Prostate gland (tissue), 2 donors: ENCODE measurements around the gene ARHGEF4. TPM values are rescaled to one million over a fixed set of nuclear protein-coding genes. Genes with fewer than 3 reads are reported as not detected.

ENCODE experiments used
- DNase-seq: peaks from one replicate; pipeline ENCODE4 v3.0.0-alpha.2; 2019; ENCODE audit warnings: low spot score
- H3K27ac ChIP-seq, 2 donors: fragments of 200-600 bp; sonication (generic); 2 replicates each; pipeline ENCODE4 v1.5.1; 2017 to 2019
- H3K27me3 ChIP-seq: fragments of 200-600 bp; sonication (generic); replicated peaks from 2 replicates; pipeline ENCODE4 v1.5.1; 2019; ENCODE audit not compliant: insufficient read depth
- H3K36me3 ChIP-seq, 2 donors: fragments of 200-600 bp; sonication (generic); 1 replicate in 1 of 2; 2 replicates in 1 of 2; pipeline versions ENCODE4 v1.5.1 to v1.8.1; 2017 to 2019
- H3K4me1 ChIP-seq: fragments of 200-600 bp; sonication (generic); replicated peaks from 2 replicates; pipeline ENCODE4 v1.5.1; 2019
- H3K4me3 ChIP-seq, 2 donors: fragments of 200-600 bp; sonication (generic); 2 replicates each; pipeline ENCODE4 v1.5.1; 2017 to 2019
- H3K9me3 ChIP-seq: fragments of 200-600 bp; sonication (generic); 2 replicates; pipeline ENCODE4 v1.5.1; 2017
- CTCF ChIP-seq, 4 experiments: fragments of 200-600 bp in 2 of 4; fragments of 450-650 bp in 2 of 4; sonication (generic) in 2 of 4; IDR thresholded peaks; 1 replicate in 3 of 4; 2 replicates in 1 of 4; pipeline ENCODE4 v1.5.1; 2016 to 2019; ENCODE audit warnings: antibody characterized with exemption in 4 of 4, mild to moderate bottlenecking in 2 of 4, moderate library complexity in 2 of 4
- POLR2A ChIP-seq: fragments of 450-650 bp; IDR thresholded peaks from one replicate; pipeline ENCODE4 v1.6.1; 2016; ENCODE audit warnings: antibody characterized with exemption, mild to moderate bottlenecking
- POLR2AphosphoS5 ChIP-seq: sonication (generic); formaldehyde crosslinking; IDR thresholded peaks from one replicate; pipeline ENCODE4 v1.6.1; 2017; ENCODE audit warnings: antibody characterized with exemption
- WGBS: methylation state at CpG from one replicate; pipeline ENCODE4 v1.1.5; 2018; 5-methylcytosine and 5-hydroxymethylcytosine counted together
- intact Hi-C: fragments of 100-400 bp; cut with DNase I; formaldehyde crosslinking; loops from one replicate; pipeline ENCODE4 v1.14.2; 2022
- total RNA-seq, 2 donors: library from RNA; depleted of rRNA; stranded (reverse); fragments of >200 nt; gene quantifications; one replicate each; pipeline ENCODE4 v1.1.0, GENCODE V29; 2016

The ARHGEF4 gene
- total RNA-seq, 2 donors from 2014 or later: 9.6 to 56.0 TPM

- no peak for DNase-seq
Observed at GRCh38 chr2:130975729-130976128, 139.0 kb downstream of the ARHGEF4 start.

DNA sequence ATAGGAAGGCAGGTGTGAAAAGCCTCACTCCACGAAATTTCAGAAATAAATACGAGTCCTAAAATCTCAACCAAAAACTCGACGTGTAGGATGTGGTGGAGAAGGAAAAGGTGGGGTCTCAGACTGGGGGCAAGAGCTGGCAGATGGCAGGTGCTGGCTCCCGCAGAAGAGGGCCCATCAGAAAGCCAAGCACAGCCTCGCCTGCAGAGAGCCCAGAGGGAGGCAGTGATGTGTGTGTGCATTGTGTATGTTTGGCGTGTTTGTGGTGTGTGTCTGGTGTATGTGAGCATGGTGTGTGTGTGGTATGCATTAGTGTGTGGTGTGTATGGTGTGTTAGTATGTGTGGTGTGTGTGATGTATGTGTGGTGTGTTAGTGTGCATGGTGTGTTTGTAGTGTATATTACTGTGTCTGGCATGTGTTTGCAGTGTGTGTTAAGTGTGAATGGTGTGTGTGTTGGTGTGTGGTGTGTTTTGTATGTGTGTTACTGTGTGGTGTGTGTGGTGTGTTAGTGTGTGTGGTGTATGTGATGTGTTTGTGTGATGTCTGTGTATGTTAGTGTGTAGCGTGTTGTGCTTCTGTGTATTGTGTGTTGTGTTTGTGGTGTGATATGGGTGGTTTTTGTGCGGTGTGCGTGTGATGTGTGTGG lies 140.0 kb downstream of the ARHGEF4 start:
- H3K4me1 ChIP-seq: no peaks in the 10 kb centered on the region
- no peak overlapping the region for H3K4me3 ChIP-seq
- DNase-seq: no peak
- TF ChIP-seq CTCF (IDR thresholded peaks at IDR 0.05) (no peak), POLR2A (no peak), POLR2AphosphoS5 (no peak)
- no peaks in the 10 kb centered on the region for H3K36me3 ChIP-seq
- H3K27me3 ChIP-seq: no peaks in the 10 kb centered on the region
- intact Hi-C loops: no loop called here
- H3K27ac ChIP-seq: no peak overlapping the region
- no peaks in the 10 kb centered on the region for H3K9me3 ChIP-seq
- 92% methylated on average over 10 of the region's 10 CpGs for WGBS

More at GRCh38 chr2:130975729-130976128, 139.0 kb downstream of the ARHGEF4 start:
- no peaks in the 10 kb centered on the region for H3K36me3 ChIP-seq
- TF ChIP-seq CTCF (IDR thresholded peaks at IDR 0.05) (no peak), POLR2A (no peak), POLR2AphosphoS5 (no peak)
- intact Hi-C loops: no loop called here
- H3K4me1 ChIP-seq: no peaks in the 10 kb centered on the region
- H3K27me3 ChIP-seq: no peaks in the 10 kb centered on the region
- H3K4me3 ChIP-seq: no peak overlapping the region
- 84% methylated on average over 11 of the region's 11 CpGs for WGBS
- no peak overlapping the region for H3K27ac ChIP-seq
- H3K9me3 ChIP-seq: no peaks in the 10 kb centered on the region

- DNase-seq: no peak
- H3K4me1 ChIP-seq: no peaks in the 10 kb centered on the region
- 92% methylated on average over 5 of the region's 5 CpGs for WGBS
- H3K27ac ChIP-seq: no peak overlapping the region
- TF ChIP-seq POLR2A (no peak), POLR2AphosphoS5 (no peak), CTCF (IDR thresholded peaks at IDR 0.05) (no peak)
- no peak overlapping the region for H3K4me3 ChIP-seq
- no peaks in the 10 kb centered on the region for H3K27me3 ChIP-seq
- intact Hi-C loops: no loop called here
- no peaks in the 10 kb centered on the region for H3K9me3 ChIP-seq
- no peaks in the 10 kb centered on the region for H3K36me3 ChIP-seq
Observed at GRCh38 chr2:130977461-130978050, 140.8 kb downstream of the ARHGEF4 start.

- Histone ChIP-seq H3K27me3 (no peaks in the 10 kb centered on the region), H3K27ac (no peak overlapping the region), H3K4me3 (no peak overlapping the region), H3K36me3 (no peaks in the 10 kb centered on the region), H3K9me3 (no peaks in the 10 kb centered on the region), H3K4me1 (no peaks in the 10 kb centered on the region)
- no peak for DNase-seq
- 80% methylated on average over 1 of the region's 1 CpG for WGBS
- TF ChIP-seq POLR2A: no peak
- no peak for TF ChIP-seq POLR2AphosphoS5
- no peak for TF ChIP-seq CTCF (IDR thresholded peaks at IDR 0.05)
- intact Hi-C loops: no loop called here
Observed at GRCh38 chr2:130981667-130982066, 145.0 kb downstream of the ARHGEF4 start.
